Adrenal gland (tissue), 5 donors: ENCODE results near the gene JARID2.

Experiments
- CTCF ChIP-seq, 6 experiments: fragments of 450-650 bp in 4 of 6; fragments of 200-600 bp in 2 of 6; sonication (generic) in 1 of 6; IDR thresholded peaks; 1 replicate in 5 of 6; 2 replicates in 1 of 6; pipeline versions ENCODE4 v1.5.1 to v1.8.0; 2016 to 2021; ENCODE audit warnings: antibody characterized with exemption in 6 of 6, mild to moderate bottlenecking in 2 of 6, moderate library complexity in 1 of 6
- POLR2A ChIP-seq, 2 donors: fragments of 450-650 bp; IDR thresholded peaks; one replicate each; pipeline ENCODE4 v1.6.1; 2017; ENCODE audit warnings: antibody characterized with exemption in 2 of 2, mild to moderate bottlenecking in 2 of 2, moderate library complexity in 1 of 2
- donor health status: DM: no; HTN: no; CAD: no.

DNA sequence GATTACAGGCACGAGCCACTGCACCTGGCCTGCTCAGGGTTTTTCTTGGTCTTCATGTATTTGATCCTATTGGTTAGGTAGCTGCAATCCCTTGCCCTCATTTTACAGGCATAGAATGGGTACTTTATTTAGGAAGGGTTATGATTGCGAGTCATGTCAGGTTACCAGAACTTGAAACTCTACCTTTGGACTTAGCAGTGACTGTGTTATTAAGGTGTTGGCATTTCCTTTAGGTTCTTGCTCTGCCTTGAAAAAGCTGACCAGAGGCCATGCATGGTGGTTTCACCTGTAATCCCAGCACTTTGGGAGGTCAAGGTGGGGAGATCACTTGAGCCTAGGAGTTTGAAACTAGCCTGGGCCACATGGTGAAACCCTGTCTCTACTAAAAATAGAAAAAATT is 24.5 kb downstream of the JARID2 start:
- no peak for TF ChIP-seq CTCF (IDR thresholded peaks at IDR 0.05)
- TF ChIP-seq POLR2A (IDR thresholded peaks at IDR 0.05) = no peak
